NCI-H1436 treated with DMSO at 0.1 percent for 48 hours (cell line): ENCODE results near the gene RAX2.
A peak's percentile ranks its signal among the peaks of the same experiment; 100 is the strongest.

ENCODE experiments used
- DNase-seq: peaks from one replicate; lab custom pipeline; 2025; lab: John Stamatoyannopoulos, UW

RAX2 gene

GRCh38 chr19:3725640-3726310 lies 46.3 kb downstream of the RAX2 start:
- no peak for DNase-seq

GRCh38 chr19:3725121-3725520 lies 46.9 kb downstream of the RAX2 start:
- no peak for DNase-seq

GRCh38 chr19:3723883-3724282 lies 48.1 kb downstream of the RAX2 start:
- no peak for DNase-seq

- no peak for DNase-seq
Observed at GRCh38 chr19:3723110-3723488, 48.9 kb downstream of the RAX2 start.

GRCh38 chr19:3722443-3723109 lies 49.5 kb downstream of the RAX2 start:
- DNase-seq = no peak

- no peak for DNase-seq
Observed at GRCh38 chr19:3721887-3722442, 50.1 kb downstream of the RAX2 start.

GRCh38 chr19:3721131-3721886 lies 50.7 kb downstream of the RAX2 start:
- peak; percentile 77 for DNase-seq

GRCh38 chr19:3720349-3720917 lies 51.6 kb downstream of the RAX2 start:
- DNase-seq = no peak

- no peak for DNase-seq
Observed at GRCh38 chr19:3719868-3720267, 52.2 kb downstream of the RAX2 start.
